ENCODE data around the gene PSMC3. TPM values are rescaled to one million over a fixed set of nuclear protein-coding genes. Genes with fewer than 3 reads are reported as not detected.

Gene PSMC3
- total and polyA plus RNA-seq, 4 donors: 84.2 to 204 (median 149) TPM

DNA sequence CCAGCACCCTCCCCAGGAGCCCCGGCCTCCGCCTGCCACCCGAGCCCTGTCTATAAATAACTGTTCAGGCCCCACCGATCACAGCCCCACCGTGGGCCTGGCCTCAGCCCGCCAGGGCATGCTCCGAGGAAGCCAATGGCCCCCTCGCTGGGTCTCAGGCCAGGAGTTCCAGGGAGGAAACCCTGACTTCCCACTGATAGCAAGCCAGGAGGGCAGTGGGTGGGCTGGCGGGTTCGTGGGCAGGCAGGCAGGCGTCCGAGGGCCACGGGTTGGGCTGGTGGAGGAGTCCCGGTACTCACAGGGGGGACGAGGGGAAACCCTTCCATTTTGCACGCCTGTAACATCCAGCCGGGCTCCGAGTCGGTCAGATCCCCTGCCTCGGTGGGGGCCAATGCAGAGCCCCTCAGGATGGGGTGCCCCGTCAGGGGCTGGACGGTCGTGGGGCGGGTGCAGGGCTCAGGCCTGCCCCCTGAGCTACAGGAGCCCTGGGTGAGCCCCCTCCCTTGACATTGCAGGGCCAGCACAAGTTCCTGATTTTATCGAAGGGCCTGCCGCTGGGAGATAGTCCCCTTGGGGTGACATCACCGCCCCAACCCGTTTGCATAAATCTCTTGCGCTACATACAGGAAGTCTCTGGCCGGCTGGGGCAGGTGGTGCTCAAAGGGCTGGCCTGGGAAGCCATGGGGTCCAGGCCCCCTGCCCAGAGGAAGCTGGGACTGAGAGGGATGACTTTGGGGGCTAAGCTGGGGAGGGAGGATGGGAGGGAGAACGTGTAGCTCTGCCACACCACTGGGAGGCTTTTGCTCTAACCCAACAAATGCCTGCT is 48.0 kb downstream of the PSMC3 start, which contains the start of gene SPI1:
Gene SPI1, minus strand, starts transcription at position 538 of the 826 bp plus-strand sequence. Its CDS starts 194 bp downstream, at position 344.
- peak in 1 of 2 donors; percentile 91 for DNase-seq
- Histone ChIP-seq H3K9me3 (ENCODE audit: control insufficient read depth, low read length) (no peaks in the 10 kb centered on the region), H3K36me3 (ENCODE audit: control insufficient read depth in 1 of 2, insufficient read depth in 2 of 2, low read length in 1 of 2) (no peaks in the 10 kb centered on the region), H3K4me1 (ENCODE audit: control insufficient read depth in 1 of 2, insufficient read depth in 2 of 2, low read length in 2 of 2) (no peaks in the 10 kb centered on the region), H3K4me3 (ENCODE audit: low read length in 2 of 2) (no peak within 1 kb of the TSS), H3K27me3 (ENCODE audit: control insufficient read depth in 1 of 2, insufficient read depth in 2 of 2, low read length in 1 of 2) (no peaks in the 10 kb centered on the region), H3K27ac (ENCODE audit: low read depth in 1 of 2, low read length in 2 of 2) (no peak within 1 kb of the TSS)
- peak; percentile 31 for ATAC-seq (ENCODE audit: low FRiP score)
- 76 to 77% methylated on average over 31 of the region's 31 CpGs for WGBS, 2 donors
- intact Hi-C loops (cut with DNase I): no loop called here

DNA sequence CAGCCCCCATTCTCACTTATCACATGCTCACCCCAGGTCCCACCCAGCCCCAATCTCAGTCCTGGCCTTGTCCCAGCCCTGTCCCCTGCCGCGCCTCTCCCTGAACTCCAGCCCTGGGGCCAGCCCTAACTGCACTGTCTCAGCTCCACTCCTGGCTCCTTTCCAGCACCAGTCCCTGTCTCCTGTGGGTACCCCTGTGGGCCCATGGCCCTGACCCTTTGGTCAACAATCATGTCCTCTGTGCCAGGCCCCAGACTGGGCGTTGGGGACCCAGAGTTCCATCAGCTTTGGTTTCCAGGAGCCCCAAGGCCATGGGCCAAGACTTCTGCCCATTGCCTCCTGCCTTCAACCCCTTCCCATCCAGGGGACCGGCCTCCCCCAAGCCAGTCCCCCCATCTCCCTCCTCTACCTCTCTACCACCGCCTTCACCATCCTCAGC is 48.6 kb downstream of the PSMC3 start:
- no peaks in the 10 kb centered on the region for H3K4me1 ChIP-seq (ENCODE audit: control insufficient read depth in 1 of 2, insufficient read depth in 2 of 2, low read length in 2 of 2)
- no peak overlapping the region for H3K4me3 ChIP-seq (ENCODE audit: low read length in 2 of 2)
- DNase-seq (peak in 1 of 2 donors; percentile 55), ATAC-seq (ENCODE audit: low FRiP score) (peak; percentile 24)
- H3K27ac ChIP-seq (ENCODE audit: low read depth in 1 of 2, low read length in 2 of 2): no peak overlapping the region
- no peaks in the 10 kb centered on the region for H3K36me3 ChIP-seq (ENCODE audit: control insufficient read depth in 1 of 2, insufficient read depth in 2 of 2, low read length in 1 of 2)
- intact Hi-C loops (cut with DNase I): no loop called here
- H3K27me3 ChIP-seq (ENCODE audit: control insufficient read depth in 1 of 2, insufficient read depth in 2 of 2, low read length in 1 of 2): no peaks in the 10 kb centered on the region
- H3K9me3 ChIP-seq (ENCODE audit: control insufficient read depth, low read length): no peaks in the 10 kb centered on the region
- 86 to 91% methylated on average over 5 of the region's 5 CpGs for WGBS, 2 donors

GRCh38 chr11:47376525-47377371 is 49.5 kb downstream of the PSMC3 start:
- H3K36me3 ChIP-seq (ENCODE audit: control insufficient read depth in 1 of 2, insufficient read depth in 2 of 2, low read length in 1 of 2): no peaks in the 10 kb centered on the region
- H3K9me3 ChIP-seq (ENCODE audit: control insufficient read depth, low read length): no peaks in the 10 kb centered on the region
- DNase-seq (peak; percentile 83), ATAC-seq (ENCODE audit: low FRiP score) (peak; percentile 38)
- no peak overlapping the region for H3K4me3 ChIP-seq (ENCODE audit: low read length in 2 of 2)
- H3K27ac ChIP-seq (ENCODE audit: low read depth in 1 of 2, low read length in 2 of 2): no peak overlapping the region
- intact Hi-C loops (cut with DNase I): no loop called here
- no peaks in the 10 kb centered on the region for H3K4me1 ChIP-seq (ENCODE audit: control insufficient read depth in 1 of 2, insufficient read depth in 2 of 2, low read length in 2 of 2)
- no peaks in the 10 kb centered on the region for H3K27me3 ChIP-seq (ENCODE audit: control insufficient read depth in 1 of 2, insufficient read depth in 2 of 2, low read length in 1 of 2)
- 77 to 85% methylated on average over 14 of the region's 14 CpGs for WGBS, 2 donors

GRCh38 chr11:47376107-47376524 is 50.1 kb downstream of the PSMC3 start:
- H3K4me3 ChIP-seq (ENCODE audit: low read length in 2 of 2): no peak overlapping the region
- no peak for ATAC-seq (ENCODE audit: low FRiP score)
- H3K4me1 ChIP-seq (ENCODE audit: control insufficient read depth in 1 of 2, insufficient read depth in 2 of 2, low read length in 2 of 2): no peaks in the 10 kb centered on the region

DNA sequence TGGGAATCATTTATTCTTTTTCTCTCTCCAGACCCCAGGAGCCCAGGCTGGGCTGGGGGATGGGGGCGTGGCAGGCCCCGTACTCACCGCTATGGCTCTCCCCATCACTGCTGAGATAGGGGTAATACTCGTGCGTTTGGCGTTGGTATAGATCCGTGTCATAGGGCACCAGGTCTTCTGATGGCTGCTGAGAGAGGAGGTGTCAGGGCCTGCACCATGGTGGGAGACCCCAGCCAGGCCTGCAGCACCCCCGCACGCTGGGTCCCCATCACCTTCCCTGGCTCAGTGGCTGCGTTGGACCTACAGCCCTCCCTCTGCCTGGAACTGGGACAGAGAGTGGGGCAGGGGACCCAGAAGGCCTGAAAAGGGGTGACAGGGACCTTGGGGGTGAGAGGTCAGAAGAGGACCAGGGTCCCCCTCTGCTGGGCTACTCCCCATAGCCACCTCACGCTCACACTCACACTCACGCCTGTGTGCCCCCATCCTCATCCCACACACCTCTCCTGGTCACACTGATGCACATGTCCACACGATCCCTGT is 50.6 kb downstream of the PSMC3 start:
- no peak overlapping the region for H3K27ac ChIP-seq (ENCODE audit: low read depth in 1 of 2, low read length in 2 of 2)
- no peak for ATAC-seq (ENCODE audit: low FRiP score)
- H3K27me3 ChIP-seq (ENCODE audit: control insufficient read depth in 1 of 2, insufficient read depth in 2 of 2, low read length in 1 of 2): no peaks in the 10 kb centered on the region
- no peaks in the 10 kb centered on the region for H3K9me3 ChIP-seq (ENCODE audit: control insufficient read depth, low read length)
- H3K4me3 ChIP-seq (ENCODE audit: low read length in 2 of 2): no peak overlapping the region
- intact Hi-C loops (cut with DNase I): no loop called here
- no peaks in the 10 kb centered on the region for H3K4me1 ChIP-seq (ENCODE audit: control insufficient read depth in 1 of 2, insufficient read depth in 2 of 2, low read length in 2 of 2)
- peak in 1 of 2 donors; percentile 37 for DNase-seq
- H3K36me3 ChIP-seq (ENCODE audit: control insufficient read depth in 1 of 2, insufficient read depth in 2 of 2, low read length in 1 of 2): no peaks in the 10 kb centered on the region
- 95% methylated on average over 13 of the region's 13 CpGs for WGBS, 2 donors

More at GRCh38 chr11:47376107-47376524, 50.1 kb downstream of the PSMC3 start:
- intact Hi-C loops (cut with DNase I): no loop called here
- no peaks in the 10 kb centered on the region for H3K27me3 ChIP-seq (ENCODE audit: control insufficient read depth in 1 of 2, insufficient read depth in 2 of 2, low read length in 1 of 2)
- DNase-seq: peak in 1 of 2 donors; percentile 19
- H3K36me3 ChIP-seq (ENCODE audit: control insufficient read depth in 1 of 2, insufficient read depth in 2 of 2, low read length in 1 of 2): no peaks in the 10 kb centered on the region
- no peak overlapping the region for H3K27ac ChIP-seq (ENCODE audit: low read depth in 1 of 2, low read length in 2 of 2)
- 85 to 88% methylated on average over 8 of the region's 8 CpGs for WGBS, 2 donors
- no peaks in the 10 kb centered on the region for H3K9me3 ChIP-seq (ENCODE audit: control insufficient read depth, low read length)

- Histone ChIP-seq H3K4me1 (ENCODE audit: control insufficient read depth in 1 of 2, insufficient read depth in 2 of 2, low read length in 2 of 2) (no peaks in the 10 kb centered on the region), H3K9me3 (ENCODE audit: control insufficient read depth, low read length) (no peaks in the 10 kb centered on the region), H3K4me3 (ENCODE audit: low read length in 2 of 2) (no peak overlapping the region), H3K27ac (ENCODE audit: low read depth in 1 of 2, low read length in 2 of 2) (no peak overlapping the region), H3K36me3 (ENCODE audit: control insufficient read depth in 1 of 2, insufficient read depth in 2 of 2, low read length in 1 of 2) (no peaks in the 10 kb centered on the region), H3K27me3 (ENCODE audit: control insufficient read depth in 1 of 2, insufficient read depth in 2 of 2, low read length in 1 of 2) (no peaks in the 10 kb centered on the region)
- peak in 1 of 2 donors; percentile 45 for DNase-seq
- no peak for ATAC-seq (ENCODE audit: low FRiP score)
- 78 to 82% methylated on average over 8 of the region's 8 CpGs for WGBS, 2 donors
- intact Hi-C loops (cut with DNase I): no loop called here
Measured at GRCh38 chr11:47375020-47375419, 51.2 kb downstream of the PSMC3 start.

DNA sequence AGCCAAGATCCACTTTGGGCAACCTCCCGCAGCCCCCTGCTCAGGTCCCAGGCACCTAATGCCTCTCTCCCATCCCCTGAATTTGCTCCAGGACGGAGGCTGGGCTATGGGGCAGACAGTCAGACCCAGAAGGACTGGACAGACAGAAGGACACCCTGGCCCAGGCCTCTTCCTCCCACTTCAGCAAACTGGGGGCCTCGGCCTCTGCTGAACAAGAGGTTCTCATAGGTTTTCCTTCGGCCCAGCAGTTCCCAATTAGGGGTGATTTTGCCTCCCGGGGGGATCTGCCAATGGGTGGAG is 51.6 kb downstream of the PSMC3 start:
- 82 to 86% methylated on average over 5 of the region's 5 CpGs for WGBS, 2 donors

DNA sequence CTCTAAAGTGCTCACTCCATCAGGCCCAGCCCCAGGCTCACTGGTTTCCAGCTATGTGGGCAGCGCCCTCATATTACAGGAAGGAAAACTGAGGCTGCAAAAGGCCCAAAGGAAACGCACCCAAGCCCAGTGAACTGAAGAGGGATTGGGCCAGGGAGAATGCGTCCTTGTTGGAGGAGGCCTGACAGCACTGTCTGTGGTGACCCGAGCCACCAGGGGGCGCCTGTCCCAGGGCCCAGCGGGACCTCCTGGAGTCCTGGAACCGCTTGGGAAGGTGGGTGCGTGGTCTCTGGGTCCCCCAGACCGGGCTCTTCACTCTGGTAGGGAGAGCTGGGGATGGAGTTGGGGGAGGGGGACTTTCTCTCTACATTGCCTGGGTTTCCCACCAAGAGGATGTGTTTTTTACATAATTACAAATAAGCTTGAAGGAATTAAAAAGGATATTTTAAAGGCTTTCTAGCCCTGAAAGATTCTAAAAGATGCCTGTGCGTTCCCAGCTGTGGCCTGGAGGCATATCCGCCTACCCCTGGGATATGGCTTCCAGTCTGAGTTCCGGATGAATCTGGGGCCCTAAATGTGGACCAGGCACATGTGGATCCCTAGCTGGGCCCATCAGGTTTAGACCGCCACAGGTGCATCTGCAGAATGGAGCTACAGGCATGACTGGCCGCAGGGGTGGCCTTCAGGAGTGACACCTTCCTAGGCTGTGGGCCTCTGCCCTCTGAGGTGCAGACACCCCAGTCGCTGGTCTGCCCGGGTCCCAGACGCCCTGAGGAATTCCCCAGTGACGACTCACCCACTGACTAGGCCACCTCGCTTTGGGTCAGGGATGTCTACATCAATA is 52.1 kb downstream of the PSMC3 start:
- H3K36me3 ChIP-seq (ENCODE audit: control insufficient read depth in 1 of 2, insufficient read depth in 2 of 2, low read length in 1 of 2): no peaks in the 10 kb centered on the region
- no peak overlapping the region for H3K27ac ChIP-seq (ENCODE audit: low read depth in 1 of 2, low read length in 2 of 2)
- 38 to 39% methylated on average over 19 of the region's 19 CpGs for WGBS, 2 donors
- ATAC-seq (ENCODE audit: low FRiP score) (peak; percentile 79), DNase-seq (peak; percentile 89 to 97)
- intact Hi-C loops (cut with DNase I): loop anchor here (1.0 to 5.0 kb wide), 3 partner anchors 33 to 80 kb away; partner anchors contain the start of gene SLC39A13 (in 1 of the 2)
- H3K27me3 ChIP-seq (ENCODE audit: control insufficient read depth in 1 of 2, insufficient read depth in 2 of 2, low read length in 1 of 2): no peaks in the 10 kb centered on the region
- H3K4me3 ChIP-seq (ENCODE audit: low read length in 2 of 2): no peak overlapping the region
- no peaks in the 10 kb centered on the region for H3K9me3 ChIP-seq (ENCODE audit: control insufficient read depth, low read length)
- no peaks in the 10 kb centered on the region for H3K4me1 ChIP-seq (ENCODE audit: control insufficient read depth in 1 of 2, insufficient read depth in 2 of 2, low read length in 2 of 2)

More for the DNA sequence above, 51.6 kb downstream of the PSMC3 start:
- intact Hi-C loops (cut with DNase I): loop anchor here (1.0 to 5.0 kb wide), 3 partner anchors 33 to 80 kb away; partner anchors contain the start of gene SLC39A13 (in 1 of the 2)
- Histone ChIP-seq H3K4me3 (ENCODE audit: low read length in 2 of 2) (no peak overlapping the region), H3K27ac (ENCODE audit: low read depth in 1 of 2, low read length in 2 of 2) (no peak overlapping the region), H3K27me3 (ENCODE audit: control insufficient read depth in 1 of 2, insufficient read depth in 2 of 2, low read length in 1 of 2) (no peaks in the 10 kb centered on the region), H3K9me3 (ENCODE audit: control insufficient read depth, low read length) (no peaks in the 10 kb centered on the region), H3K4me1 (ENCODE audit: control insufficient read depth in 1 of 2, insufficient read depth in 2 of 2, low read length in 2 of 2) (no peaks in the 10 kb centered on the region), H3K36me3 (ENCODE audit: control insufficient read depth in 1 of 2, insufficient read depth in 2 of 2, low read length in 1 of 2) (no peaks in the 10 kb centered on the region)
- ATAC-seq (ENCODE audit: low FRiP score): no peak
- peak in 1 of 2 donors; percentile 50 for DNase-seq
